Measurements from ENCODE around the gene SGK2.
"Not testable (repeated sequence)": the region's sequence is repeated elsewhere in the genome, so short reads cannot be mapped to it uniquely, and the experiment has no call there.

The SGK2 gene

DNA sequence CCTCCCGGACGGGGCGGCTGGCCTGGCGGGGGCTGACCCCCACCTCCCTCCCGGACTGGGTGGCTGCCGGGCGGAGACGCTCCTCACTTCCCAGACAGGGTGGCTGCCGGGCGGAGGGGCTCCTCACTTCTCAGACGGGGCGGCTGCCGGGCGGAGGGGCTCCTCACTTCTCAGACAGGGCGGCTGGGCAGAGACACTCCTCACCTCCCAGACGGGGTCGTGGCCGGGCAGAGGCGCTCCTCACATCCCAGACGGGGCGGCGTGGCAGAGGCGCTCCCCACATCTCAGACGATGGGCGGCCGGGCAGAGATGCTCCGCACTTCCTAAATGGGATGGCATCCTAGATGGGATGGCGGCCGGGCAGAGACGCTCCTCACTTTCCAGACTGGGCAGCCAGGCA is 48.5 kb downstream of the SGK2 start:
- not testable (repeated sequence) for DNase-seq

DNA sequence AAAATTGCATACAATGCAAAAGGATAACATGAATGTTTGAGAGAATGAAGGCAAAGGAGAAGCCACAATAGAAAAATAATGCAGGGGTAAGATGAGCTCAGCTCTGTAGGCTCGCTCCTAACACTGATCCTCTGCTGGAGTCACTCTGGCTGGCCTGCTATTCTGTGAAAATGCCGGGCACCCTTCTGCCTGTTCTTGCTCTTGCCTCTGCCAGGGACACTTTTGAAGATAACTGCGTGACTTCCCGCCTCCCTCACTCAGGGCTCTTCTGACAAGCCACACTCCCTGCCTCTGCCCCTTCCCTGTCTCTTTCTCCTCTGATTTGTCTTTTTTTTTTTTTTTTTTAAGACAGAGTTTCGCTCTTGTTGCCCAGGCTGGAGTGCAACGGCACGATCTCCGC is 72.8 kb downstream of the SGK2 start:
- no peak for DNase-seq
